ENCODE results near the gene CRACR2A.

The CRACR2A gene

DNA sequence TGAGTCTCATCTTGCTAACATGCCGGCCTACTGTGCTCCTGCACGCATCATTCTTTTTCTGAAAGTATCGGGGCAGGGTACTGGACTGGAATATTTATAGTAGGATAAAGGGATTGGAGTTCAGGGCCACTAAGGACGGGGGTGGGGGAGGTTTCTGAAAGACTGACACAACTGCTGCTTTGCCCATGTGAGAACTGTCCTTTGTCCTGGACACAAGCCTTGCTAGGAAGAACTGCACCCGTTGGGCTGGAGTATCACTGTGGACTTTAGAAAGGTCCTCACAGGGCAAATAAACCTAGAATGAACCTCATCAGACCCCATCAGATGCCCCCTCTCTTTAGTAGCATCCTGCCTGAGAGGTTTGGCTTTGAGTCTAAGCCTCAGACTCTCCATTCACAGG, 174.4 kb downstream of the CRACR2A start:
- H3K4me3 ChIP-seq (ENCODE audit: low read depth, low read length): no peak overlapping the region
- in situ Hi-C loops (cut with HindIII; ENCODE audit: low sequenced_read_pairs): no loop called here
- no peak for DNase-seq (ENCODE audit: low read depth, low spot score)
- TF ChIP-seq, protein P1, sequence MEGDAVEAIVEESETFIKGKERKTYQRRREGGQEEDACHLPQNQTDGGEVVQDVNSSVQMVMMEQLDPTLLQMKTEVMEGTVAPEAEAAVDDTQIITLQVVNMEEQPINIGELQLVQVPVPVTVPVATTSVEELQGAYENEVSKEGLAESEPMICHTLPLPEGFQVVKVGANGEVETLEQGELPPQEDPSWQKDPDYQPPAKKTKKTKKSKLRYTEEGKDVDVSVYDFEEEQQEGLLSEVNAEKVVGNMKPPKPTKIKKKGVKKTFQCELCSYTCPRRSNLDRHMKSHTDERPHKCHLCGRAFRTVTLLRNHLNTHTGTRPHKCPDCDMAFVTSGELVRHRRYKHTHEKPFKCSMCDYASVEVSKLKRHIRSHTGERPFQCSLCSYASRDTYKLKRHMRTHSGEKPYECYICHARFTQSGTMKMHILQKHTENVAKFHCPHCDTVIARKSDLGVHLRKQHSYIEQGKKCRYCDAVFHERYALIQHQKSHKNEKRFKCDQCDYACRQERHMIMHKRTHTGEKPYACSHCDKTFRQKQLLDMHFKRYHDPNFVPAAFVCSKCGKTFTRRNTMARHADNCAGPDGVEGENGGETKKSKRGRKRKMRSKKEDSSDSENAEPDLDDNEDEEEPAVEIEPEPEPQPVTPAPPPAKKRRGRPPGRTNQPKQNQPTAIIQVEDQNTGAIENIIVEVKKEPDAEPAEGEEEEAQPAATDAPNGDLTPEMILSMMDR (IDR thresholded peaks at IDR 0.05; ENCODE audit: low read depth, low read length): no peak

- DNase-seq (ENCODE audit: low read depth, low spot score): no peak
- no peak overlapping the region for H3K4me3 ChIP-seq (ENCODE audit: low read depth, low read length)
- TF ChIP-seq, protein P1 (IDR thresholded peaks at IDR 0.05; ENCODE audit: low read depth, low read length): no peak
- in situ Hi-C loops (cut with HindIII; ENCODE audit: low sequenced_read_pairs): no loop called here
Measured at GRCh38 chr12:3576891-3577290, 176.0 kb downstream of the CRACR2A start.

GRCh38 chr12:3574986-3575385, 177.9 kb downstream of the CRACR2A start:
- DNase-seq (ENCODE audit: low read depth, low spot score): no peak
- no peak overlapping the region for H3K4me3 ChIP-seq (ENCODE audit: low read depth, low read length)
- in situ Hi-C loops (cut with HindIII; ENCODE audit: low sequenced_read_pairs): no loop called here
- TF ChIP-seq, protein P1 (IDR thresholded peaks at IDR 0.05; ENCODE audit: low read depth, low read length): no peak

- no peak for DNase-seq (ENCODE audit: low read depth, low spot score)
- no peak overlapping the region for H3K4me3 ChIP-seq (ENCODE audit: low read depth, low read length)
- TF ChIP-seq, protein P1 (IDR thresholded peaks at IDR 0.05; ENCODE audit: low read depth, low read length): no peak
- in situ Hi-C loops (cut with HindIII; ENCODE audit: low sequenced_read_pairs): no loop called here
Measured at GRCh38 chr12:3572560-3572959, 180.3 kb downstream of the CRACR2A start.

GRCh38 chr12:3571724-3572123, 181.2 kb downstream of the CRACR2A start:
- TF ChIP-seq, protein P1 (IDR thresholded peaks at IDR 0.05; ENCODE audit: low read depth, low read length): no peak
- DNase-seq (ENCODE audit: low read depth, low spot score): no peak
- in situ Hi-C loops (cut with HindIII; ENCODE audit: low sequenced_read_pairs): no loop called here
- no peak overlapping the region for H3K4me3 ChIP-seq (ENCODE audit: low read depth, low read length)

DNA sequence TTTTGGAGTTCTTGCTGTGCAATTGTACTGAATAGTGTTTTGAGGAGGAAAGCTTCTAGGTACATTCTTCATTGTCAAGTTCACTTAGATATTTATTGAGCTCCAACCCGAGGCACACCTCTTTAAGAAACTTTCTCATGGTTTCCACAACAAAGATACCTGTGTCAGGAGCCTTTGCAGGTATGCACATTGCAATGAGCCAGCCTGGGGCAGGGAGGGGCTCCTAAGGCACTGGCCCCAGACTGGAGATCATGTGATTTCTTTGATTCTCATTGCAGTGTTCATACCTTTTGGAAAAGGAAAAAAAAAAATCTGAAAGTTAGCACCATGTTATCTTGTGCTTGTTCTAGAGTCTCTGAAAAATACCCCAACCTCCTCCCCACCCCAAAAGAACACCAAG, 181.6 kb downstream of the CRACR2A start:
- H3K4me3 ChIP-seq (ENCODE audit: low read depth, low read length): no peak overlapping the region
- TF ChIP-seq, protein P1 (IDR thresholded peaks at IDR 0.05; ENCODE audit: low read depth, low read length): no peak
- DNase-seq (ENCODE audit: low read depth, low spot score): no peak
- in situ Hi-C loops (cut with HindIII; ENCODE audit: low sequenced_read_pairs): no loop called here

- no peak for DNase-seq (ENCODE audit: low read depth, low spot score)
- no peak overlapping the region for H3K4me3 ChIP-seq (ENCODE audit: low read depth, low read length)
- in situ Hi-C loops (cut with HindIII; ENCODE audit: low sequenced_read_pairs): no loop called here
- TF ChIP-seq, protein P1 (IDR thresholded peaks at IDR 0.05; ENCODE audit: low read depth, low read length): no peak
Measured at GRCh38 chr12:3568695-3569094, 184.2 kb downstream of the CRACR2A start.

Measured in astrocyte of the spinal cord (primary cell).